22Rv1 (cell line): Measurements from ENCODE around the gene WWOX.

Experiments
- CTCF ChIP-seq: fragments of 450-650 bp; IDR thresholded peaks from 2 replicates; pipeline ENCODE4 v1.5.1; 2017; ENCODE audit warnings: mild to moderate bottlenecking
- ZFX ChIP-seq: fragments of 450-650 bp; IDR thresholded peaks from 2 replicates; pipeline ENCODE4 v1.6.1; 2017; ENCODE audit warnings: antibody characterized with exemption, borderline replicate concordance

GRCh38 chr16:78461496-78462287 lies 362.2 kb downstream of the WWOX start:
- TF ChIP-seq CTCF = no peak
- TF ChIP-seq ZFX = no peak
